Upper lobe of left lung (tissue), 6 donors: Measurements from ENCODE around the gene ITGA1. TPM values are rescaled to one million over a fixed set of nuclear protein-coding genes. Genes with fewer than 3 reads are reported as not detected.
A peak's percentile ranks its signal among the peaks of the same experiment; 100 is the strongest.

Experiments
- ATAC-seq, 2 donors: fragments of 200-7000 bp; cut with Tn5 transposase; one replicate each; pipeline ENCODE4 v1.9.1; 2022; ENCODE audit warnings: mild to moderate bottlenecking in 2 of 2, moderate library complexity in 2 of 2; ENCODE audit not compliant: low FRiP score in 2 of 2
- DNase-seq, 2 donors: peaks; one replicate each; pipeline ENCODE4 v3.0.0-alpha.2; 2019 to 2020
- H3K27ac ChIP-seq, 4 donors: fragments of 200-600 bp; sonication (generic); one replicate each; pipeline ENCODE4 v1.5.1; 2016 to 2019
- H3K27me3 ChIP-seq, 4 donors: fragments of 200-600 bp; sonication (generic); one replicate each; pipeline ENCODE4 v1.5.1; 2017 to 2019
- H3K36me3 ChIP-seq, 4 donors: fragments of 200-600 bp; sonication (generic); one replicate each; pipeline ENCODE4 v1.5.1; 2016 to 2019
- H3K4me1 ChIP-seq, 4 donors: fragments of 200-600 bp; sonication (generic); one replicate each; pipeline ENCODE4 v1.5.1; 2018 to 2019
- H3K4me3 ChIP-seq, 4 donors: fragments of 200-600 bp; sonication (generic); one replicate each; pipeline ENCODE4 v1.5.1; 2017 to 2019; ENCODE audit warnings: mild to moderate bottlenecking in 2 of 4, moderate library complexity in 1 of 4
- H3K9me3 ChIP-seq, 4 donors: fragments of 200-600 bp; sonication (generic); one replicate each; pipeline ENCODE4 v1.5.1; 2018 to 2019
- EP300 ChIP-seq, 4 donors: sonication (generic); formaldehyde crosslinking; IDR thresholded peaks; one replicate each; pipeline ENCODE4 v1.5.1; 2017; ENCODE audit warnings: antibody characterized with exemption in 4 of 4, control low read depth in 2 of 4
- POLR2A ChIP-seq, 4 donors: fragments of 450-650 bp; IDR thresholded peaks; one replicate each; pipeline ENCODE4 v1.5.1; 2016 to 2017; ENCODE audit warnings: antibody characterized with exemption in 4 of 4, mild to moderate bottlenecking in 2 of 4
- POLR2AphosphoS5 ChIP-seq, 2 donors: sonication (generic); formaldehyde crosslinking; IDR thresholded peaks; one replicate each; pipeline ENCODE4 v1.5.1; 2017; ENCODE audit warnings: antibody characterized with exemption in 2 of 2
- WGBS, 2 donors: methylation state at CpG; one replicate each; pipeline ENCODE4 v1.1.5; 2017 to 2018; 5-methylcytosine and 5-hydroxymethylcytosine counted together
- total RNA-seq, 6 donors: library from RNA; depleted of rRNA in 4 of 6; stranded (reverse); fragments of >200 nt in 4 of 6; gene quantifications; one replicate each; pipeline versions ENCODE4 v1.1.0 to v1.2.1, GENCODE V29; 2016 to 2021
- TF ChIP-seq, protein P1 (sequence below), 6 experiments: fragments of 450-650 bp in 4 of 6; fragments of 200-600 bp in 2 of 6; sonication (generic) in 2 of 6; IDR thresholded peaks; one replicate each; pipeline ENCODE4 v1.5.1; 2016 to 2019; ENCODE audit warnings: antibody characterized with exemption in 6 of 6
- donor health status: DM: no; HTN: no; CAD: no; lungs with moderate emphysema.
- donor health status: DM: no; HTN: yes; CAD: no; lungs with severe emphysema.

ITGA1 gene
- total RNA-seq, 6 donors from 2014 or later: 19.9 to 134 (median 60.8) TPM

DNA sequence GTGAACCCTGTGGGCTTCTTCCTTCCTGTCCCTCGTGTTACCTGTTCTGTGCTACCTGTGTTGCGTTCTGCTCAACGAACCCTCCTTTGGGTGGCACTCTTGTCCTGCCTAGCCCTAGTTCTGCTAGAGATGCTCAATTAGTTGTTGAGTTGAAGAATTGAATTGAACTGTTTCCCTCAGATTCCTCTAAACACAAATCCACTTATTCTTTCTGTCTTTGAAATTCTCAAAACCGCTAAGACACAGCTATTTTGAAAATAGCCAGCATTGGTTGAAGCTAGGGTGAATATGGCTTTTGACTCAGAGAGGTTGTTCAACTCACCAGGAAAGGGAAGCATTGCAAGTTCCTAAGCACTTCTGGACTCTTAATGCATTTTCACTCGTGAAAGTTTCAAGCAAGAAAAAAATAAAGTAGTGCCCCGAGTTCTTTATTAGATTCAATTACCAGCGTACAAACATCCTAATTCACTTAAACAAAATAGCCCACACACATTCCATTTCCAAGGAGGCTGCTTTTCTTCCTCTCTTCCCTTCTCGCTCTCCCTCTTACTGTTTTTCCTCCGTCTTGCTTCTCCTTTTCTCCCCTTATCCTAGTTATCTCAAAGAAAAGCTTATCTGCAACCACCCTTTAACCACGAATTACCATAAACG is 642 bp upstream of the ITGA1 start:
- peaks cover 7 to 18% (median 11%) of the 10 kb centered on the region in 4 donors for H3K4me1 ChIP-seq
- peak overlapping the region; percentile 51 to 81 (median 61) for H3K4me3 ChIP-seq
- H3K9me3 ChIP-seq: no peaks in the 10 kb centered on the region
- TF ChIP-seq POLR2AphosphoS5 (IDR thresholded peaks at IDR 0.05): no peak
- no peak for TF ChIP-seq POLR2A (IDR thresholded peaks at IDR 0.05)
- TF ChIP-seq, protein P1, sequence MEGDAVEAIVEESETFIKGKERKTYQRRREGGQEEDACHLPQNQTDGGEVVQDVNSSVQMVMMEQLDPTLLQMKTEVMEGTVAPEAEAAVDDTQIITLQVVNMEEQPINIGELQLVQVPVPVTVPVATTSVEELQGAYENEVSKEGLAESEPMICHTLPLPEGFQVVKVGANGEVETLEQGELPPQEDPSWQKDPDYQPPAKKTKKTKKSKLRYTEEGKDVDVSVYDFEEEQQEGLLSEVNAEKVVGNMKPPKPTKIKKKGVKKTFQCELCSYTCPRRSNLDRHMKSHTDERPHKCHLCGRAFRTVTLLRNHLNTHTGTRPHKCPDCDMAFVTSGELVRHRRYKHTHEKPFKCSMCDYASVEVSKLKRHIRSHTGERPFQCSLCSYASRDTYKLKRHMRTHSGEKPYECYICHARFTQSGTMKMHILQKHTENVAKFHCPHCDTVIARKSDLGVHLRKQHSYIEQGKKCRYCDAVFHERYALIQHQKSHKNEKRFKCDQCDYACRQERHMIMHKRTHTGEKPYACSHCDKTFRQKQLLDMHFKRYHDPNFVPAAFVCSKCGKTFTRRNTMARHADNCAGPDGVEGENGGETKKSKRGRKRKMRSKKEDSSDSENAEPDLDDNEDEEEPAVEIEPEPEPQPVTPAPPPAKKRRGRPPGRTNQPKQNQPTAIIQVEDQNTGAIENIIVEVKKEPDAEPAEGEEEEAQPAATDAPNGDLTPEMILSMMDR (IDR thresholded peaks at IDR 0.05): peak in 2 of 6 experiments; percentile 27 to 40
- no peak for TF ChIP-seq EP300 (IDR thresholded peaks at IDR 0.05)
- ATAC-seq: peak; percentile 28 to 65
- WGBS, 2 donors: 2% methylated on average over 11 of the region's 11 CpGs
- H3K27me3 ChIP-seq: no peaks in the 10 kb centered on the region
- H3K27ac ChIP-seq: peak overlapping the region; percentile 88 to 94 (median 89)
- H3K36me3 ChIP-seq: no peaks in the 10 kb centered on the region
- DNase-seq: peak in 1 of 2 donors; percentile 61

DNA sequence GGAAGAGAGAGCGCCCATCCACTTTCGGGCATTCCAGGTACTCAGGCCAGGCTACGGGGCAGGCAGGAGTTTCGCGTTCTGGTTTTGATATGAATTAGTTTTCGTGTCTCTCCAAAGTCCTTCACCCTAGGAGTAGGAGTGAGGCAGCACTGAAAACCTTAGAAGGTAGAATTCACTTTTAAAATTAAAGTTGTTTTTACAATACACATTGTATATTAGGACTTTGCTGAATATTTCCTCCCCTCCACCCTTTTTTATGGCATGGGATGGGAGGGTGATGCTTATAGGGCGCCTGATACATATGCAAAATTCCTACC is 747 bp downstream of the ITGA1 start:
- Histone ChIP-seq H3K9me3 (no peaks in the 10 kb centered on the region), H3K4me1 (peaks cover 7 to 27% (median 11%) of the 10 kb centered on the region in 4 donors), H3K27ac (peak overlapping the region; percentile 88 to 94 (median 89)), H3K27me3 (no peaks in the 10 kb centered on the region), H3K36me3 (no peaks in the 10 kb centered on the region), H3K4me3 (peak overlapping the region; percentile 51 to 81 (median 61))
- TF ChIP-seq POLR2AphosphoS5 (IDR thresholded peaks at IDR 0.05) (no peak), EP300 (IDR thresholded peaks at IDR 0.05) (no peak), POLR2A (IDR thresholded peaks at IDR 0.05) (no peak)
- TF ChIP-seq, protein P1 (IDR thresholded peaks at IDR 0.05): no peak
- WGBS, 2 donors: 5 to 14% methylated on average over 7 of the region's 7 CpGs
- ATAC-seq (no peak), DNase-seq (no peak)

DNA sequence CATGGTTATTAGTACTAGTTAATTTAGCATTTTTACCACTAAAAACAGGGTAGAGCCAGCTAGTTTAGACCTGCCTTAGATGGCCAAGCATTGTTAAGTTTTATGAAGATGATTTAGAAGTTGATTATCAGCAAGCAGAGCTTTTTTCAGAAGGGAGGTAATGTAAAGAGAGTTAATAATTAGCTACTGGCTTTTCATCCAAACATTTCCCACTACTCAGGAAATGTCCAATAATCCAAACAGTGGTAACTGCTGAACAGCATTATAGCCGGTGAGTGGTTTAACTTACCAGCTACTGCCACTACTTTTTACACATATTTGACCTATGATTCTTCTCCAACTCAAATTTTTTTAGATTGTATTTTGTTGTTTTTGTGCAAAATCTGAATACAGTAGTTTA is 1.7 kb downstream of the ITGA1 start:
- Histone ChIP-seq H3K27ac (peak overlapping the region; percentile 88 to 94 (median 89)), H3K4me1 (peaks cover 7 to 21% (median 13%) of the 10 kb centered on the region in 4 donors), H3K4me3 (peak overlapping the region; percentile 51 to 81 (median 61)), H3K27me3 (no peaks in the 10 kb centered on the region), H3K36me3 (no peaks in the 10 kb centered on the region), H3K9me3 (no peaks in the 10 kb centered on the region)
- TF ChIP-seq POLR2A (IDR thresholded peaks at IDR 0.05) (no peak), EP300 (IDR thresholded peaks at IDR 0.05) (no peak)
- TF ChIP-seq, protein P1 (IDR thresholded peaks at IDR 0.05): no peak
- ATAC-seq (no peak), DNase-seq (no peak)
- WGBS, 2 donors: 37 to 59% methylated on average over 1 of the region's 1 CpG

DNA sequence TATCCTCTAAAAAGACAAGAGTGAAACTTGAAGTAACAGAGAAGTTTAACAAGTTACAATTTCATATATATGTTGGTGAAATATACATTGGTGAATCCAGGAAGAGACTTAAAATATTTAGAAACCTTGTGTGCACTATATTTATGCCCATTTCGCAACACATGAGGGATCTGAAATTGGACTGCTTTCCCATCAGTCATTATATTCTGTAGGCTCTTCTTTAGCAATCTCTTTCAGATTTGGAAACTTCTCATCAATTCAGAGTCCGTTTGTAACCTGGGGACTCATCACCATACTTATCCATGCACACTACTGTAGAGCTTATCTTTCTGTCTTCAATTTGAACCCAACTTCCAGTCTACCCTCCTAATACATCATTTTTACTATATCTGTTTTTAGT is 2.1 kb downstream of the ITGA1 start:
- peak overlapping the region in 3 of 4 donors; percentile 51 to 81 (median 71) for H3K4me3 ChIP-seq
- H3K27me3 ChIP-seq: no peaks in the 10 kb centered on the region
- ATAC-seq: no peak
- peaks cover 7 to 25% (median 13%) of the 10 kb centered on the region in 4 donors for H3K4me1 ChIP-seq
- no peaks in the 10 kb centered on the region for H3K9me3 ChIP-seq
- H3K27ac ChIP-seq: peak overlapping the region; percentile 88 to 94 (median 89)
- no peak for DNase-seq
- no peaks in the 10 kb centered on the region for H3K36me3 ChIP-seq
- TF ChIP-seq, protein P1 (IDR thresholded peaks at IDR 0.05): no peak
- TF ChIP-seq EP300 (IDR thresholded peaks at IDR 0.05) (no peak), POLR2AphosphoS5 (IDR thresholded peaks at IDR 0.05) (no peak), POLR2A (IDR thresholded peaks at IDR 0.05) (no peak)
- 41 to 48% methylated on average over 2 of the region's 2 CpGs for WGBS, 2 donors

DNA sequence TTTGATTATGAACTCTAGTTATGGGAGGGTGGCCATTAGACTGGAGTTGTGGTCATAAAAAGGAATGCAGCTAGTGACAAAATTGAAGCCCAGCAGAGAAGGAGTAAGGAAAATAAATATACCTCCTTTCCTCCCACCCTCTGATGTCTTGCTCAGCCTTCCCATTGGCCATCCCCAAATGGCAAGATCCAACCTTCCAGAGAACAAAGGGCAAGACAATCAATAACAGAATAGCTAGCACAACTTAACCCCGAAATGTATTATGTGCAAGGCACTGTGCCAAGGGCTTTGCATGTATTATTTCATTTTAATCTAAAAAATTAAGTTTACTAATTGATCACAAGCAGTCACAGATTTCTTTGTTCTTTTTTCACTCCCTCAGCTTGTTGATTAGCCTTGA is 3.6 kb downstream of the ITGA1 start:
- Histone ChIP-seq H3K9me3 (no peaks in the 10 kb centered on the region), H3K27me3 (no peaks in the 10 kb centered on the region), H3K36me3 (no peaks in the 10 kb centered on the region), H3K27ac (peak overlapping the region in 2 of 4 donors; percentile 89 to 94), H3K4me1 (peaks cover 7 to 23% (median 11%) of the 10 kb centered on the region in 4 donors), H3K4me3 (peak overlapping the region in 2 of 4 donors; percentile 71 to 81)
- DNase-seq (no peak), ATAC-seq (no peak)
- WGBS, 2 donors: 75 to 82% methylated on average over 1 of the region's 1 CpG
- TF ChIP-seq, protein P1 (IDR thresholded peaks at IDR 0.05): no peak
- TF ChIP-seq POLR2A (IDR thresholded peaks at IDR 0.05) (no peak), POLR2AphosphoS5 (IDR thresholded peaks at IDR 0.05) (no peak), EP300 (IDR thresholded peaks at IDR 0.05) (no peak)
